H9 (cell line): ENCODE results near the gene EXOC2. TPM values are rescaled to one million over a fixed set of nuclear protein-coding genes. Genes with fewer than 3 reads are reported as not detected.

ENCODE experiments used
- DNase-seq: peaks from one replicate; pipeline ENCODE4 v3.0.0-alpha.2; 2017
- H2AFZ ChIP-seq: one replicate; pipeline ENCODE4 v1.6.1; 2013; ENCODE audit warnings: mild to moderate bottlenecking, low read length, control low read depth, moderate library complexity
- H2AK5ac ChIP-seq: 2 replicates; pipeline ENCODE4 v1.6.1; 2013; ENCODE audit warnings: low read length, control low read depth, mixed read lengths; ENCODE audit not compliant: insufficient read length
- H2BK120ac ChIP-seq: one replicate; pipeline ENCODE4 v1.6.1; 2013; ENCODE audit warnings: low read depth, mild to moderate bottlenecking, low read length, control low read depth, inconsistent platforms; ENCODE audit not compliant: poor library complexity, severe bottlenecking
- H2BK12ac ChIP-seq: 2 replicates; pipeline ENCODE4 v1.6.1; 2013; ENCODE audit warnings: low read length, control low read depth, mixed read lengths, low read depth; ENCODE audit not compliant: insufficient read length
- H2BK15ac ChIP-seq: 2 replicates; pipeline ENCODE4 v1.6.1; 2013; ENCODE audit warnings: low read depth, low read length, control low read depth
- H2BK20ac ChIP-seq: one replicate; pipeline ENCODE4 v1.6.1; 2013; ENCODE audit warnings: low read depth, mild to moderate bottlenecking, low read length, control low read depth, inconsistent platforms; ENCODE audit not compliant: poor library complexity, severe bottlenecking
- H2BK5ac ChIP-seq: 2 replicates; pipeline ENCODE4 v1.6.1; 2013; ENCODE audit warnings: low read length, control low read depth, mixed read lengths; ENCODE audit not compliant: insufficient read length
- H3K14ac ChIP-seq: 2 replicates; pipeline ENCODE4 v1.6.1; 2013; ENCODE audit warnings: low read length, control low read depth; ENCODE audit not compliant: insufficient read depth
- H3K18ac ChIP-seq: 2 replicates; pipeline ENCODE4 v1.6.1; 2013; ENCODE audit warnings: low read depth, mild to moderate bottlenecking, mixed read lengths, low read length, control low read depth; ENCODE audit not compliant: insufficient read length
- H3K23ac ChIP-seq: 2 replicates; pipeline ENCODE4 v1.6.1; 2013; ENCODE audit warnings: low read length, control low read depth, mixed read lengths, low read depth; ENCODE audit not compliant: insufficient read length
- H3K23me2 ChIP-seq: 2 replicates; pipeline ENCODE4 v1.6.1; 2013; ENCODE audit warnings: low read depth, mild to moderate bottlenecking, mixed read lengths, low read length, control low read depth; ENCODE audit not compliant: insufficient read length, poor library complexity, severe bottlenecking
- H3K27ac ChIP-seq: 2 replicates; pipeline ENCODE4 v1.5.1; 2013; ENCODE audit warnings: low read length, control low read depth, mixed read lengths, low read depth; ENCODE audit not compliant: insufficient read length
- H3K27me3 ChIP-seq: 2 replicates; pipeline ENCODE4 v1.6.1; 2013; ENCODE audit warnings: low read length, control low read depth, inconsistent platforms; ENCODE audit not compliant: insufficient read depth
- H3K4ac ChIP-seq: 2 replicates; pipeline ENCODE4 v1.6.1; 2013; ENCODE audit warnings: low read depth, mild to moderate bottlenecking, control low read depth, inconsistent platforms, low read length, moderate library complexity
- H3K4me1 ChIP-seq: 2 replicates; pipeline ENCODE4 v1.6.1; 2013; ENCODE audit warnings: low read length, control low read depth, inconsistent platforms; ENCODE audit not compliant: insufficient read depth
- H3K4me2 ChIP-seq: 2 replicates; pipeline ENCODE4 v1.6.1; 2013; ENCODE audit warnings: low read length, control low read depth, mixed read lengths; ENCODE audit not compliant: insufficient read length, insufficient read depth
- H3K56ac ChIP-seq: 2 replicates; pipeline ENCODE4 v1.6.1; 2013; ENCODE audit warnings: low read depth, mild to moderate bottlenecking, mixed read lengths, low read length, control low read depth; ENCODE audit not compliant: insufficient read length
- H3K79me1 ChIP-seq: 2 replicates; pipeline ENCODE4 v1.6.1; 2013; ENCODE audit warnings: low read depth, mild to moderate bottlenecking, moderate library complexity, low read length, control low read depth, inconsistent platforms; ENCODE audit not compliant: insufficient read depth, poor library complexity, severe bottlenecking
- H3K79me2 ChIP-seq: 2 replicates; pipeline ENCODE4 v1.6.1; 2013; ENCODE audit warnings: low read length, control low read depth, inconsistent platforms; ENCODE audit not compliant: insufficient read depth
- H3K9ac ChIP-seq: 2 replicates; pipeline ENCODE4 v1.6.1; 2013; ENCODE audit warnings: low read length, control low read depth, mixed read lengths; ENCODE audit not compliant: insufficient read length; ENCODE audit errors: extremely low read depth
- H3K9me3 ChIP-seq: one replicate; pipeline ENCODE4 v1.6.1; 2013; ENCODE audit warnings: low read depth, low read length, inconsistent platforms; ENCODE audit not compliant: control insufficient read depth
- H3T11ph ChIP-seq: one replicate; pipeline ENCODE4 v1.6.1; 2013; ENCODE audit warnings: mild to moderate bottlenecking, low read length, control low read depth, inconsistent platforms
- H4K20me1 ChIP-seq: one replicate; pipeline ENCODE4 v1.6.1; 2013; ENCODE audit not compliant: control insufficient read depth, insufficient read length, insufficient read depth
- H4K5ac ChIP-seq: 2 replicates; pipeline ENCODE4 v1.6.1; 2013; ENCODE audit warnings: low read depth, mild to moderate bottlenecking, mixed read lengths, low read length, control low read depth; ENCODE audit not compliant: insufficient read length
- H4K8ac ChIP-seq: replicated peaks from 2 replicates; pipeline ENCODE4 v1.6.1; 2013; ENCODE audit warnings: low read length, control low read depth, mixed read lengths, low read depth; ENCODE audit not compliant: insufficient read length
- H4K91ac ChIP-seq: 2 replicates; pipeline ENCODE4 v1.6.1; 2013; ENCODE audit warnings: low read depth, mild to moderate bottlenecking, moderate library complexity, mixed read lengths, low read length, control low read depth; ENCODE audit not compliant: insufficient read length
- H3K27ac Mint-ChIP-seq, 3 experiments: 2 replicates in 2 of 3; 3 replicates in 1 of 3; pipeline ENCODE4 v1.8.0; 2020 to 2021; ENCODE audit warnings: mixed read lengths in 3 of 3, mild to moderate bottlenecking in 1 of 3, moderate library complexity in 1 of 3
- H3K27me3 Mint-ChIP-seq: 2 replicates; pipeline ENCODE4 v1.8.0; 2021; ENCODE audit warnings: low read depth, mild to moderate bottlenecking, moderate library complexity, mixed read lengths
- H3K36me3 Mint-ChIP-seq, 3 experiments: 2 replicates in 2 of 3; 3 replicates in 1 of 3; pipeline ENCODE4 v1.8.0; 2020 to 2021; ENCODE audit warnings: low read depth in 3 of 3, mixed read lengths in 3 of 3; ENCODE audit not compliant: insufficient read depth in 1 of 3
- H3K4me1 Mint-ChIP-seq, 2 experiments: 2 replicates each; pipeline ENCODE4 v1.8.0; 2020; ENCODE audit warnings: mixed read lengths in 2 of 2
- H3K4me3 Mint-ChIP-seq, 2 experiments: 2 replicates in 1 of 2; 3 replicates in 1 of 2; pipeline ENCODE4 v1.8.0; 2020 to 2021; ENCODE audit warnings: mild to moderate bottlenecking in 2 of 2, mixed read lengths in 2 of 2, moderate library complexity in 1 of 2
- H3K9me3 Mint-ChIP-seq, 2 experiments: 2 replicates in 1 of 2; 3 replicates in 1 of 2; pipeline ENCODE4 v1.8.0; 2020; ENCODE audit warnings: mild to moderate bottlenecking in 2 of 2, mixed read lengths in 2 of 2, moderate library complexity in 1 of 2
- WGBS: extraction: QIAGEN DNeasy Blood & Tissue Kit; methylation state at CpG from one replicate; pipeline ENCODE4 v1.1.7; 2013; ENCODE audit warnings: missing lambda C conversion rate, low lambda C conversion rate, mixed read lengths; ENCODE audit not compliant: insufficient read length; ENCODE audit errors: extremely low coverage; 5-methylcytosine and 5-hydroxymethylcytosine counted together
- total RNA-seq: library from RNA; stranded (reverse); gene quantifications from 2 replicates; pipeline ENCODE4 v1.2.1, GENCODE V29; 2021
- TF ChIP-seq, protein P1 (sequence below): fragments of 200-600 bp; sonication (generic); conservative IDR thresholded peaks from 3 replicates; pipeline ENCODE4 v1.8.0; 2021; ENCODE audit warnings: antibody characterized with exemption, mild to moderate bottlenecking

EXOC2 gene
- total RNA-seq, 1 experiment from 2014 or later: 29.9 TPM

DNA sequence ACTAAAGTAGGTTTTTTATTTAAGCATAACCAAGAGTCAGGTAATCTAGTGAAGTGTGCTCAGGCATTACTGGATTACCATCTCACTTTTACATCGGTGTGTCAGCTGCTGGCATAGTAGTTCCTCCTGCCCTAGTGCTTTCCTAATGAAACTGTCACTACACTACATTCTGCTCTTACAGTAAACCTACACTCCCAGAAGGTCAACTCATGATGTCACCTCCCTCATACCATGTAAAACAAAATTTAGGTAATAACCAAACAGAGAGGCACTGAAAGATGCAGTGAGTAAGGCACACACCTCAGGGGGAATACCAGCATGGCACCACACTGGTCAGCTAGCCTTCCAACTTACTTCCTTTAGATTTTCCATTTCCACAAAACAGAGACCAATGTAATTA is 59.3 kb downstream of the EXOC2 start:
- Mint-ChIP-seq H3K27me3 (no peaks in the 10 kb centered on the region; the same call in 1 of the 2 replicates), H3K36me3 (peaks cover 2 to 23% (median 16%) of the 10 kb centered on the region in 3 experiments; a peak in 6 of 7 replicates), H3K4me1 (peaks cover 6 to 9% of the 10 kb centered on the region in 2 experiments), H3K4me3 (no peak overlapping the region), H3K27ac (no peak overlapping the region), H3K9me3 (no peaks in the 10 kb centered on the region)
- DNase-seq: no peak
- no CpG with 5 or more reads among the region's 1 CpG for WGBS
- Histone ChIP-seq H3K79me2 (no peaks in the 10 kb centered on the region), H4K8ac (no peak overlapping the region), H4K5ac (no peak overlapping the region), H2BK15ac (no peak overlapping the region), H4K91ac (no peak overlapping the region), H3K14ac (no peak overlapping the region), H3K4ac (no peak overlapping the region), H4K20me1 (no peaks in the 10 kb centered on the region), H2BK12ac (no peak overlapping the region), H3K9me3 (no peaks in the 10 kb centered on the region), H3K4me2 (no peak overlapping the region), H3K4me1 (no peaks in the 10 kb centered on the region), H3K27ac (no peak overlapping the region), H2AFZ (no peak overlapping the region), H2BK20ac (no peak overlapping the region), H3K56ac (no peak overlapping the region), H3K18ac (no peak overlapping the region), H3K27me3 (no peaks in the 10 kb centered on the region), H3K23me2 (no peaks in the 10 kb centered on the region), H3K79me1 (no peaks in the 10 kb centered on the region), H2BK120ac (no peak overlapping the region), H3T11ph (no peak overlapping the region), H2AK5ac (no peak overlapping the region), H2BK5ac (no peak overlapping the region), H3K9ac (no peak overlapping the region), H3K23ac (no peak overlapping the region)
- TF ChIP-seq, protein P1, sequence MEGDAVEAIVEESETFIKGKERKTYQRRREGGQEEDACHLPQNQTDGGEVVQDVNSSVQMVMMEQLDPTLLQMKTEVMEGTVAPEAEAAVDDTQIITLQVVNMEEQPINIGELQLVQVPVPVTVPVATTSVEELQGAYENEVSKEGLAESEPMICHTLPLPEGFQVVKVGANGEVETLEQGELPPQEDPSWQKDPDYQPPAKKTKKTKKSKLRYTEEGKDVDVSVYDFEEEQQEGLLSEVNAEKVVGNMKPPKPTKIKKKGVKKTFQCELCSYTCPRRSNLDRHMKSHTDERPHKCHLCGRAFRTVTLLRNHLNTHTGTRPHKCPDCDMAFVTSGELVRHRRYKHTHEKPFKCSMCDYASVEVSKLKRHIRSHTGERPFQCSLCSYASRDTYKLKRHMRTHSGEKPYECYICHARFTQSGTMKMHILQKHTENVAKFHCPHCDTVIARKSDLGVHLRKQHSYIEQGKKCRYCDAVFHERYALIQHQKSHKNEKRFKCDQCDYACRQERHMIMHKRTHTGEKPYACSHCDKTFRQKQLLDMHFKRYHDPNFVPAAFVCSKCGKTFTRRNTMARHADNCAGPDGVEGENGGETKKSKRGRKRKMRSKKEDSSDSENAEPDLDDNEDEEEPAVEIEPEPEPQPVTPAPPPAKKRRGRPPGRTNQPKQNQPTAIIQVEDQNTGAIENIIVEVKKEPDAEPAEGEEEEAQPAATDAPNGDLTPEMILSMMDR: no peak
